Muscle of arm (tissue), 12 donors: Measurements from ENCODE around the gene STX16. TPM values are rescaled to one million over a fixed set of nuclear protein-coding genes. Genes with fewer than 3 reads are reported as not detected.

Experiments
- DNase-seq: peaks from one replicate; pipeline ENCODE4 v3.0.0-alpha.2; 2013
- polyA plus RNA-seq, 12 donors: library from polyadenylated mRNA; unstranded; fragments of 120-200 nt; gene quantifications; one replicate each; pipeline ENCODE4 v1.2.1, GENCODE V29; 2013; ENCODE audit not compliant: insufficient read length in 12 of 12

The STX16 gene
- polyA plus RNA-seq, 12 donors: 40.5 to 88.0 (median 66.6) TPM; not detected in 1

- DNase-seq: peak; percentile 92
Measured at GRCh38 chr20:58651559-58651945, 469 bp downstream of the STX16 start.

GRCh38 chr20:58651946-58652605 is 993 bp downstream of the STX16 start:
- DNase-seq: peak; percentile 89

GRCh38 chr20:58652606-58653294 is 1.7 kb downstream of the STX16 start:
- DNase-seq: no peak

- DNase-seq: no peak
Measured at GRCh38 chr20:58654337-58654736, 3.3 kb downstream of the STX16 start.

- no peak for DNase-seq
Measured at GRCh38 chr20:58655328-58656107, 4.4 kb downstream of the STX16 start.

GRCh38 chr20:58656831-58657230 is 5.7 kb downstream of the STX16 start:
- no peak for DNase-seq

- DNase-seq: no peak
Measured at GRCh38 chr20:58657262-58657661, 6.2 kb downstream of the STX16 start.

GRCh38 chr20:58657986-58658385 is 6.9 kb downstream of the STX16 start:
- DNase-seq: no peak

- no peak for DNase-seq
Measured at GRCh38 chr20:58658760-58659159, 7.7 kb downstream of the STX16 start.

GRCh38 chr20:58659841-58660240 is 8.8 kb downstream of the STX16 start:
- DNase-seq: no peak

- DNase-seq: no peak
Measured at GRCh38 chr20:58660855-58661597, 9.9 kb downstream of the STX16 start.

- DNase-seq: no peak
Measured at GRCh38 chr20:58661598-58662473, 10.8 kb downstream of the STX16 start.

- no peak for DNase-seq
Measured at GRCh38 chr20:58664331-58664730, 13.2 kb downstream of the STX16 start.

- no peak for DNase-seq
Measured at GRCh38 chr20:58664883-58665282, 13.8 kb downstream of the STX16 start.

- no peak for DNase-seq
Measured at GRCh38 chr20:58665606-58666005, 14.5 kb downstream of the STX16 start.

- DNase-seq: no peak
Measured at GRCh38 chr20:58666702-58667101, 15.6 kb downstream of the STX16 start.

- no peak for DNase-seq
Measured at GRCh38 chr20:58667975-58668374, 16.9 kb downstream of the STX16 start.

GRCh38 chr20:58668901-58669286 is 17.8 kb downstream of the STX16 start:
- DNase-seq: no peak

GRCh38 chr20:58669287-58670006 is 18.4 kb downstream of the STX16 start:
- no peak for DNase-seq

- DNase-seq: no peak
Measured at GRCh38 chr20:58670102-58670501, 19.0 kb downstream of the STX16 start.
